Endodermal cell (in vitro differentiated cells): ENCODE results near the gene ELAC2. TPM values are rescaled to one million over a fixed set of nuclear protein-coding genes. Genes with fewer than 3 reads are reported as not detected.
"Not testable (repeated sequence)": the region's sequence is repeated elsewhere in the genome, so short reads cannot be mapped to it uniquely, and the experiment has no call there.

ENCODE experiments used
- DNase-seq: peaks from one replicate; pipeline ENCODE4 v3.0.0-alpha.2; 2017
- H3K27ac ChIP-seq: 2 replicates; pipeline ENCODE4 v1.5.1; 2013; ENCODE audit warnings: mild to moderate bottlenecking, low read depth, low read length, moderate library complexity
- H3K27me3 ChIP-seq: 2 replicates; pipeline ENCODE4 v1.6.1; 2013; ENCODE audit warnings: mild to moderate bottlenecking, low read length, moderate library complexity; ENCODE audit not compliant: insufficient read depth, control insufficient read depth, poor library complexity, severe bottlenecking
- H3K36me3 ChIP-seq: 2 replicates; pipeline ENCODE4 v1.7.0; 2013; ENCODE audit warnings: mild to moderate bottlenecking, low read length, moderate library complexity; ENCODE audit not compliant: control insufficient read depth, insufficient read depth
- H3K4me1 ChIP-seq: one replicate; pipeline ENCODE4 v1.7.0; 2013; ENCODE audit warnings: low read length; ENCODE audit not compliant: control insufficient read depth, insufficient read depth
- H3K4me3 ChIP-seq: 2 replicates; pipeline ENCODE4 v1.5.1; 2013; ENCODE audit warnings: mild to moderate bottlenecking, low read length, moderate library complexity
- H3K9ac ChIP-seq: 2 replicates; pipeline ENCODE4 v1.6.1; 2013; ENCODE audit warnings: mild to moderate bottlenecking, low read length, moderate library complexity; ENCODE audit not compliant: poor library complexity, severe bottlenecking; ENCODE audit errors: extremely low read depth
- H3K9me3 ChIP-seq: 2 replicates; pipeline ENCODE4 v1.6.1; 2013; ENCODE audit warnings: mild to moderate bottlenecking, low read length, moderate library complexity; ENCODE audit not compliant: control insufficient read depth
- H3K27ac Mint-ChIP-seq: 2 replicates; pipeline ENCODE4 v1.8.0; 2020; ENCODE audit warnings: mixed read lengths
- H3K27me3 Mint-ChIP-seq: 2 replicates; pipeline ENCODE4 v1.8.0; 2021; ENCODE audit warnings: mild to moderate bottlenecking, mixed read lengths; ENCODE audit not compliant: insufficient read depth
- H3K36me3 Mint-ChIP-seq: 2 replicates; pipeline ENCODE4 v1.8.0; 2020; ENCODE audit warnings: low read depth, mixed read lengths
- H3K4me1 Mint-ChIP-seq: 2 replicates; pipeline ENCODE4 v1.8.0; 2020; ENCODE audit warnings: mixed read lengths
- H3K4me3 Mint-ChIP-seq: 2 replicates; pipeline ENCODE4 v1.8.0; 2020; ENCODE audit warnings: mild to moderate bottlenecking, moderate library complexity, mixed read lengths
- H3K9me3 Mint-ChIP-seq: 2 replicates; pipeline ENCODE4 v1.8.0; 2020; ENCODE audit warnings: mild to moderate bottlenecking, mixed read lengths
- CTCF ChIP-seq: fragments of 200-600 bp; sonication (generic); conservative IDR thresholded peaks from 2 replicates; pipeline ENCODE4 v1.5.0; 2021; ENCODE audit warnings: antibody characterized with exemption, mild to moderate bottlenecking
- WGBS, 2 experiments: methylation state at CpG; one replicate each; pipeline versions ENCODE4 v1.1.5 to v1.1.7; 2013; ENCODE audit warnings: missing lambda C conversion rate in 2 of 2, mixed read lengths in 1 of 2; ENCODE audit not compliant: insufficient coverage in 1 of 2, insufficient read length in 1 of 2; 5-methylcytosine and 5-hydroxymethylcytosine counted together
- total RNA-seq, 2 donors: library from RNA; stranded (reverse); fragmentation: NEBNext Ultra II Directional in 1 of 2; extraction: Animal tissue kit (Norgen Biotek cat#: 25700) in 1 of 2; gene quantifications; 2 replicates in 1 of 2; 3 replicates in 1 of 2; pipeline ENCODE4 v1.2.1, GENCODE V29; 2021

ELAC2 gene
- total RNA-seq, 2 donors from 2014 or later: 66.8 to 77.1 TPM

GRCh38 chr17:12982224-12982623, 35.6 kb downstream of the ELAC2 start:
- Histone ChIP-seq H3K27me3 (no peaks in the 10 kb centered on the region), H3K4me1 (no peaks in the 10 kb centered on the region), H3K9me3 (no peaks in the 10 kb centered on the region), H3K4me3 (no peak overlapping the region), H3K27ac (no peak overlapping the region), H3K36me3 (no peaks in the 10 kb centered on the region), H3K9ac (no peak overlapping the region)
- no peak overlapping the region for H3K4me3 Mint-ChIP-seq
- no peaks in the 10 kb centered on the region for H3K27me3 Mint-ChIP-seq
- DNase-seq: no peak
- H3K4me1 Mint-ChIP-seq: peaks cover 6% of the 10 kb centered on the region
- H3K36me3 Mint-ChIP-seq: peaks cover 5% of the 10 kb centered on the region
- WGBS, 2 experiments: 94 to 97% methylated on average over 5 to 6 of the region's 6 CpGs
- no peak for TF ChIP-seq CTCF
- no peak overlapping the region for H3K27ac Mint-ChIP-seq
- no peaks in the 10 kb centered on the region for H3K9me3 Mint-ChIP-seq

GRCh38 chr17:12979826-12980500, 37.9 kb downstream of the ELAC2 start:
- H3K27ac Mint-ChIP-seq: no peak overlapping the region
- TF ChIP-seq CTCF: no peak
- no peak overlapping the region for H3K27ac ChIP-seq
- no peaks in the 10 kb centered on the region for H3K4me1 ChIP-seq
- H3K9ac ChIP-seq: no peak overlapping the region
- H3K9me3 ChIP-seq: no peaks in the 10 kb centered on the region
- H3K4me1 Mint-ChIP-seq: peaks cover 6% of the 10 kb centered on the region
- peaks cover 5% of the 10 kb centered on the region for H3K36me3 Mint-ChIP-seq
- H3K36me3 ChIP-seq: no peaks in the 10 kb centered on the region
- WGBS, 2 experiments: 90 to 96% methylated on average over 7 to 12 of the region's 12 CpGs
- no peak overlapping the region for H3K4me3 Mint-ChIP-seq
- H3K4me3 ChIP-seq: no peak overlapping the region
- H3K27me3 Mint-ChIP-seq: no peaks in the 10 kb centered on the region
- no peaks in the 10 kb centered on the region for H3K9me3 Mint-ChIP-seq
- no peak for DNase-seq
- no peaks in the 10 kb centered on the region for H3K27me3 ChIP-seq

GRCh38 chr17:12979246-12979645, 38.6 kb downstream of the ELAC2 start:
- no peaks in the 10 kb centered on the region for H3K4me1 ChIP-seq
- DNase-seq: no peak
- no peak overlapping the region for H3K4me3 ChIP-seq
- no peak overlapping the region for H3K27ac ChIP-seq
- peaks cover 2% of the 10 kb centered on the region for H3K27me3 Mint-ChIP-seq
- H3K36me3 ChIP-seq: no peaks in the 10 kb centered on the region
- TF ChIP-seq CTCF: no peak
- H3K4me3 Mint-ChIP-seq: no peak overlapping the region
- peaks cover 5% of the 10 kb centered on the region for H3K36me3 Mint-ChIP-seq
- H3K27ac Mint-ChIP-seq: no peak overlapping the region
- no peak overlapping the region for H3K9ac ChIP-seq
- peaks cover 8% of the 10 kb centered on the region for H3K4me1 Mint-ChIP-seq
- WGBS, 2 experiments: 92% methylated on average over 5 of the region's 5 CpGs
- H3K27me3 ChIP-seq: no peaks in the 10 kb centered on the region
- no peaks in the 10 kb centered on the region for H3K9me3 ChIP-seq
- no peaks in the 10 kb centered on the region for H3K9me3 Mint-ChIP-seq

GRCh38 chr17:12978787-12979186, 39.0 kb downstream of the ELAC2 start:
- not testable (repeated sequence) for H3K9me3 Mint-ChIP-seq, H3K27ac ChIP-seq, H3K36me3 ChIP-seq, H3K9ac ChIP-seq, H3K4me3 ChIP-seq, H3K4me3 Mint-ChIP-seq, H3K9me3 ChIP-seq, H3K27ac Mint-ChIP-seq, H3K36me3 Mint-ChIP-seq, DNase-seq, H3K27me3 Mint-ChIP-seq, H3K27me3 ChIP-seq, H3K4me1 ChIP-seq, H3K4me1 Mint-ChIP-seq
- WGBS, 2 experiments: 93 to 100% methylated on average over 1 to 6 of the region's 6 CpGs
